HS-5 (cell line): ENCODE results near the gene PRKCH.

ENCODE experiments used
- DNase-seq: peaks from one replicate; pipeline ENCODE4 v3.0.0-alpha.2; 2012; ENCODE audit warnings: low read depth

PRKCH gene

DNA sequence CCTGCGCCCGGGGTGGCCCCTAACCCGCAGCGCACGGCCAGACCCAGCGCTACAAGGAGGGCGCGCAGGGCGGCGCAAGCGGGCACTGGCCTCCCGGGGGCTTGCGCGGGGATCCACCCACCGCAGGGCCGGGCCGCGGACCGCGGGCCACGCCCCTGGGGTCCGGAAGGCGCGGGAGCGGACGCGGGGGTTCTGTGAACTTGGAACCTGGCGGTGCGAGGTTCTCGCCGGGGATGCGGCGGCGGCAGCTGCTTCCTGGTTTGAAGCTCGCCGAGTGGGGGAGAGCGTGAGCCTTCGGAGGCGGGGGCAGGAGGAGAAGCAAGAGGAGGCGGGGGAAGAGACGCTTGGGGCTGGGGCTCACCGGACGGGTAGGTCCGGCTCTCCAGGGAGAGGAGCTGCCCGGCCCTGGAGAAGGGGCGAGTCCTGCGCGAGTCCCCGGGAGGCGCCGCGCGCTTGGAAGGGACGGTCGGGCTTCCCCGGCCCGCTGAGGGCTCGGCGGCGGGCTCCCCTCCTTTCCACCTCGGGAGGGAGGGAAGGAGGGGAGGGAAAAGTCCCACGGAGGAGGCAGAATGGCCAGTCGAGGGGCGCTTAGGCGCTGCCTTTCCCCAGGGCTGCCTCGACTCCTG is at the start of gene PRKCH:
Gene PRKCH, plus strand, starts transcription at position 195 of the 626 bp plus-strand sequence. CDS start 523 bp downstream, outside the sequence.
- DNase-seq = no peak

DNA sequence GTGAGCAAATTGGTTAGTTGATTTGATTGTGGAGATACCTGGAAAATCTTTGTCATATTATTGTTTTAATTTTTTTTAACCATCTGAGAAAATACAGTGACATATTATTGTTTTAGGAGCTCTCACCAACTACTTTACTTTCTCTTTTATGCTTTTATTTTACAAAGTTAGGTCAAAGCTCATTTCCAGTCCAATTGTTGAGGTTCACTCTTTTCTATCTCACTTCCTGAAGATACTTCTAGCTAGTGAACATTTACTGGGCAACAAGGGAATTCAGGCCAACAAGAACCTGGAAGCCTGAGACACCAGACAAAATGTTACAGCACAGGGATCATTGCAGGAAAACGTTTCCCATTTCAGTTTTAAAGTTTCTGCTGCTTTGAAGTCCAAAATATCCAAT is 44.1 kb upstream of the PRKCH start:
- DNase-seq = no peak

DNA sequence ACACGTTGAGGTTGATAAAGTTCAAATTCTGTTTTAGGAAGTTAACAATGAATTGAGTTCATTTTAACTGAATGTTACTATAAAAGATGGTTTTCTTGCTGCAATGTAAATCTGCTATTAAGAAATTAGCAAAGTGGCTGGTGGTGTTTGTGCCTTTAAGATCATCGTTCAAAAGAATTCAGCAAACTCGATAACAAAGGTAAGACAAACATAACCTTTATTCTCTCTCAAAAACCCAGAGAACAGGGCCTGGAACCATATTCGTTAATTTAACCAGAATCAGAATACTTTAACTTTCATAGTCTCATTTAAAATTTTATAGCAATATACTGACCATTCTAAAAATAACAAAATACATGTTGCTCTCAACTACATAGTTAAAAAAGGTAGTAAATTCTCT is 43.6 kb upstream of the PRKCH start:
- no peak for DNase-seq

DNA sequence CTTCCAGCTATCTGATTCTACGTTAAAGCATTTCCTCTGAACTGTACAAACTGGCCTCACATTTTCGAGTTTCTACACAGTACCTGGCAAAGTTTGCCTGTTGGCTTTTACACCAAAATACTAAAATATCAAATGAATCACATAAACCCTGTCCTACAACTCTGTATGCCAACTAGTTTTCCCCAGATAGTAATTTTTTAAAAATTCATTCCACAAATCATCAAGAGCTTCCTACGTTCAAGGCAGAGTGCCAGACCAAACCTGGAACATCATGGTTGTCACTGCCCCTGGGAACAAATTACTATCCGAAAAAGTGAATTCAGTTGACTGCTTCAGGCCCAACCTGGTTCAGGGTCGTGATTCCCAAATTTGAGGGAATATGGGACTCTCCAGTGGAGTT is 42.3 kb upstream of the PRKCH start:
- no peak for DNase-seq

DNA sequence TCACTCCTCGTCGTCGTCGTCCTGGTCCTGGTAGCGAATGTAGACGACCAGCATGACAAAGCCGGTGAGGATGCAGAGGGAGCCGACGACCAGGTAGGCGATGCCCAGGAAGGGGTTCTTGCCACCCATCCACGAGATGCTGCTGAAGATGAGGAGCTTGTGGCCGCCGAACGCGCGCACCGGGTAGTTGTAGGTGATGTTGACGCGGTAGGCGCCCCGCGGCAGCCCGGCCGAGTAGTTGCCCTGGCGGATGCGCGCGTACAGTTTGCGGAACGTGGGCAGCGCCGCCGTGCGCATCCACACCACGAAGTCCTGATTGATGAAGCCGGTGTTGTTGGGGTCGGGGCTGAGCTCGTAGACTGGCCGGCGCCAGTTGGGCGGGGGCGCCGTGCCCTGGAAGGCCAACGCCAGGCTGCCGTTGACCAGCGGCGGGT is 41.3 kb upstream of the PRKCH start:
- DNase-seq = no peak

DNA sequence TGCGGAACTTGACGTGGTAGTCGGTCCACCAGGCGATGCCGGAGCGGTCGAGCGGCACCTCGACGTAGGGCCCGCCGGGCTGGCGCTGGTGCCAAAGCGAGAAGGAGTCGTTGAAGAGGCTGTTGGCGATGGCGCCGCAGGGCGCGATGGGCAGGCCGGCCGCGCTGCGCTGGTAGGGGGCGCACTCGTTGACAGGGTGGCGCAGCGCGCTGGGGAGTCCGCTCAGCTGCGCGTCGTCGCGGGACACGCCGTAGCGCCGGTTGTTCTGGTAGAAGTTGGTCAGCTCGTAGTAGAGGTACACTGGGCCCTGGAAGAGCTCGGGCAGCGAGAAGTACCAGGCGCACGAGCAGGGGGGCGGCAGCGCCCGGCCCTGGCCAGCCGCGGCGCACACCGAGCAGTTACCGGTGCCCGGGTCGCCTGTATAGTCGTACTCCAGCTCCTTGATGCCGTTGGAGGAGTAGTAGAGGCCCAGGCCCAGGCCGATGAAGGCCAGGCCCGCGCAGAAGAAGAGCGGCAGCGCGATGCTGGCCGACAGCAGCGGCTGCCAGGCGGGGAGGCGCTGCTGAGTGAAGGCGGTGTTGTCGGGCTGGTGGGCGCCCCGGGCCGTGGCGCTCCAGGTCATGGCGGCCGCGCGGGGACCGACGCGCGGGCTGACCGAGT is 40.7 kb upstream of the PRKCH start:
- no peak for DNase-seq

DNA sequence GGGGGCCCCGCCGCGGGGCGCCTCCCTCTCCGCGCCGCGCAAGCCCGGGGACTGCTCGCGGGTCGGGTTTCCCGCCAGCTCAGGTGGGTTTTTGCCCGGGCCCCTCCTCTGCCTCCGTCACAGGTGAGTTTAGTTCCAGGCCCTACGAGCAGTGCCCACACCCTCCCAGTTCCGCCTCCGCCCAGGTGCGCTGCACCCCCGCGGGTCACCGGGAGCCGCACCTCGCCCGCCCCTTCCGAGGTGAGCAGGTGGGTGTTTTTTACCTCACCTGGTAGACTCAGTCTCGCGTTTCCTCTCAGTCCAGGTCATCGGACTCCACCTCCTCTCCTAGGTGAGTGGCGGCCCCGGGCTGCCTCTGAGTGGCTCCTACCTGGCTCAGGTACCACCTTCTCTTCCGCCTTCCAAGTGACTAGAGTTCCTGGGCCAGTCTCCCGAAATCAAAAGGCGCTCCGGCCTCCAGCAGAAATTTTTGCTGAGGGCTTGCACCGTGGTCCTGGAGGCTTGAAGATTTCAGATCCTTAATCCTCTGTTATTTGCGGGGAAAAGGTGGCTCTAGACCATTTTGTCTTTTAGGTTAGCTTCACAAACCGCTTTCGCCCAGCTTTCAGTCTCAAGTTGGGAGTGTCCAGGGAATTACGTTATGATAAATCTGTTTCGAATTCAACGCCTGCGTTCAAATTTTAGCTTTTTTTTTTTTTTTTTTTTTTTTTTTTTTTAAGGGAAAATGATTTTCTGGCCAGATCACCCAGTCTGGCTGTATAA is 40.0 kb upstream of the PRKCH start, which contains the start of gene TMEM30B:
Gene TMEM30B, minus strand, starts transcription at position 153 of the 762 bp plus-strand sequence. CDS start 191 bp downstream, outside the sequence.
- DNase-seq = no peak

DNA sequence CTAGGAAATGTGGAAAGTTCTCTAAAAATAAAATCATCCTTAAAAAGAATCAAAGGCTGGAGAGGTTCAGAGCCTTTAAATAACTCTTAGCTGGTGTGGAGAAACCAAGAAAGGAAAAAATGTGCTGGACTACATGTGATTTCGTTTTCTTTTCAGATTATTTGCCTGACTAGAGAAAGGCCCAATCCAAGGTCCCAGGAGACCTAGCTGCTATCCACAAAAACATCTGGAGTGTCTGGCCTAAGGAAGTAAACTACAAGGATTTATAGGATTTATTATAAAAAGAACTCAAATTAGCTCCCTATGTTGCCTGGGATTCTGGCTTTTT is 39.5 kb upstream of the PRKCH start:
- no peak for DNase-seq

DNA sequence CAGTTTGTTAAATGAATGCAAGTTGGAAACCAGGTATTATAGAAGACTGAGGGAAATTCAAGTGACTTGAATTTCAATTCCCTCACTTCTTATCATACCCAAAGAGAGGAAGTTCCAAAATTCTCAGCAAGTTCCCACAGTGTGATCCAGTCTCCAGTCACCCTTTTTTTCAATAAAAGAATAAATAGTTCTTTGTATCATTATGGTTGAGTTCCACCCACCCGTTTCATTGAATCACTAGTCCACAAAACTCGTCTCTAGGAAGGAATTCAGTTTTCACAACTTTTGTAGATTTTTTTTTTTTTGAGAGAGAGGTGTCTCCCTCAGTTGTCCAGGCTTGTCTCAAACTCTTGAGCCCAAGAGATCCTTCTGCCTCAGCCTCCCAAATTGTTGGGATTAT is 38.6 kb upstream of the PRKCH start:
- no peak for DNase-seq

DNA sequence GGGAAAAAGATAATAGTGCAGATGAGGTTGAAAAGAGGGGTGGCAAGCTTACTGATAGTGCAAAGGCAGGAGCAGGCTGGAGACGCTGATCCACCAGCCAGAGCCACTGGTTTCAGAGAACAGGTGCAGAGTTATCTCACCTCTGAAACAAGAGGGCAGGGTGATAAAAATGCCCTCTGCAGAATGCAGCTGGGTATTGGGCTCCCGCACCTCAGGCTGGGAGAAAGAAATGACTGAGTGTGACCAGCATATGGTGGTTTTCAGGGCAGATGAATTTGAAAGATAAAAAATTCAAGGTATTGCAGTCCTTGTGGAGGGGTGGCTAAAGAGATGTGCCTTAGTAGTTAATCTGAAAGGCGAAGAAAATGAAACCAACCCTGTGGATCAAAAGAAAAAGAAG is 37.4 kb upstream of the PRKCH start:
- no peak for DNase-seq

DNA sequence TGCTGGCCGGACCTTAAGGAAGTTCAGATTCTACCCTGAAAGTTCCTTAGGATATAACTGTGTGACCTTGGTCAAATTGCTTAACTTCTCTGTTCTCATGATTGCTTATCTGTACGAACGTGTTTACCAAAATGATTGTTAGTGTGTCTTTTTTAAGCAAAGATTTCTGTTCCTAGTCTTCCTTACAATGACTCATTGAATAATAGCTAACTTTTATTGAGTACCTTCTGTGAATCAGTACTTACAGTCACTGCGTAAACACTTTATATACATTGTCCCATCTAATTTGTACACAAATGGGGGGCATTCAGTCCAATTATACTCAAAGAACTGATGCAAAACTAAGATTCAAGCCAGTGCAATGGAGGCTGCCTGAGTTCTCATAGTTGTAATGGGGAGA is 36.0 kb upstream of the PRKCH start:
- no peak for DNase-seq

DNA sequence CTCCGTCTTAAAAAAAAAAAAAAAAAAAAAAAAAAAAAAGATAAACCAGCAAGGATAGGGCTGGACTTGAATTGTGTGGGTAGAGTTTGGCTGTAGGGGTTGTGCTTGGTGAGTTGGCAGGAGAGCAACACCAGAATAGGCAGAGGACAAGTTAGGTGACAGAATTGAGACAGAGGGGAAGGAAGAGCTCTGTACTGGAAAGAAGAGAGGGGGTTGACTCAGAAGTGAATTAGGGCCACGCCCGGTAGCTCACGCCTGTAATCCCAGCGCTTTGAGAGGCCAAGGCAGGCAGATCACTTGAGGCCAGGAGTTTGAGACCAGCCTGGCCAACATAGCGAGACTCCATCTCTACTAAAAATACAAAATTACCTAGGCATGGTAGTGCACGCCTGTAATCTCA is 34.2 kb upstream of the PRKCH start:
- no peak for DNase-seq

DNA sequence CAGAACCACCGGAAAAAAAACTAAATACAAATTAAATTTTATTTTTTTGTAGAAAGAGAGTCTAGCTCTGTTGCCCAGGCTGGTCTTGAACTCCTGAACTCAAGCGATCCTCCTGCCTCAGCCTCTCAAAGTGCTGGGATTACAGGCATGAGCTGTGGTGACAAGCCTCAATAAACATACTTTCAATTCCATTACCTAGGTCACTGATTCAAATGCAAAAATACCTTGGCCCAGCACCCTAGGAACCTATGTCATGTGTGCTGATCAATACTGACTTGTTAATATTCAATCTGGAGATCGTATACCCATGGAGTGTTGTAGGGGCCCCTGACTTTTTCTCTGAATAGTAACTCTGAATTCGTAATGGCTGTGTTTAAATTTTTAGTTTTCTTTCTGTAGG is 33.2 kb upstream of the PRKCH start:
- DNase-seq = no peak

DNA sequence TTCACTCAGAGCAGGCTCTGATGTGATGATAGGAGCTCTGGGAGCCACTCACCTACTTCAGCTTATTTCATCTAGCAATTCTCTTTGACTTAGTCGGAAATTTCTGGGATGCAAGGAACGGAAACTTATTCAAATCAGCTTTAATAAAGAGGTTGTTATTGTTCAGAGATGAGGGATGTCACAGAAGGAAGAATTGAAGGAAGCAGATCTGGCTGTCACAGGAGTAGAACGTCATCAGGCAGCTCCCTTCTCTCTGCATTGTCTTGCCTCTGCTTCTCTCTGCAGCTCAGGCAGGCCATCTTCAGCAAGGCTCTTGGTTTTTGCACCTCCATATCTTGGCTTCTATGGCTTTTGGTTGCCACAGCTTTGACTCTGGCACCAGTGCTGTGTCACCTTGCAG is 32.7 kb upstream of the PRKCH start:
- no peak for DNase-seq

DNA sequence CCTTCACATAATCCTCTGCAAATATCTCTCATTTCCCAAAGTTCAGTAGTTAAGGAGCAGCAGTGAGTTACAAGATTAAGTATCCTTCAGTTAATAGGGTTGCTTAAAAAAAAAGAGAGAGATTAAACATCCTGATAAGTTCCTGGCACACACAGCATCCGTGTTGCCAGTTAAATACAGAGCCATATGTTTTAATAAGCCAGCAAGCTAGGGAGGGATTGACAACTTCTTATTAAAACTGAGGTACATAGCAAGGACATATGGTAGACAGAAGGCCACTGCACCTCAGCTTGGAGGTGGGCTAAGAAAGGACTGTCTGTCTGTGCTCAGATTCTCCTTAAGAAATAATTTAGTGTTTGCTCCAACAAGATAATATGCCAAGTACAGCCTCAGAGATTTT is 30.7 kb upstream of the PRKCH start:
- no peak for DNase-seq

DNA sequence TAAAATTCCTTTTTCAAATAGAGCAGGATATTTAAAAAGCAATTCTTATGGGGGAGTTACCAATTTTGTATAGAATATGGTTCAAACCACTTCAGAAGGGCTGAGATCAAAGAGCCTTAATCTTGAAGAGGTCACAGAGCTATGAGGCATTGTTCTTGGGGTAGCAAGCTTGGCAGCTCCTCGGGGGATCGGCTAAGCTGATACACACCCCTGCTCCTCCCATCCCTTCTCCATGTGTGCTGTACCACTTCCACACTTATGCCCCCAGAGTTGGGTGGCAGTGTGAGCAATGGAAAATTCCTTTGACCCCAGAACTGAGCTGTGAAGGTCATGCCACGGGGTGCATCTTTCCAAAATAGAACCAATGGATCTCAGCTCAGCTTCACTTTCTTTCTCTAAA is 25.2 kb upstream of the PRKCH start:
- DNase-seq = no peak

DNA sequence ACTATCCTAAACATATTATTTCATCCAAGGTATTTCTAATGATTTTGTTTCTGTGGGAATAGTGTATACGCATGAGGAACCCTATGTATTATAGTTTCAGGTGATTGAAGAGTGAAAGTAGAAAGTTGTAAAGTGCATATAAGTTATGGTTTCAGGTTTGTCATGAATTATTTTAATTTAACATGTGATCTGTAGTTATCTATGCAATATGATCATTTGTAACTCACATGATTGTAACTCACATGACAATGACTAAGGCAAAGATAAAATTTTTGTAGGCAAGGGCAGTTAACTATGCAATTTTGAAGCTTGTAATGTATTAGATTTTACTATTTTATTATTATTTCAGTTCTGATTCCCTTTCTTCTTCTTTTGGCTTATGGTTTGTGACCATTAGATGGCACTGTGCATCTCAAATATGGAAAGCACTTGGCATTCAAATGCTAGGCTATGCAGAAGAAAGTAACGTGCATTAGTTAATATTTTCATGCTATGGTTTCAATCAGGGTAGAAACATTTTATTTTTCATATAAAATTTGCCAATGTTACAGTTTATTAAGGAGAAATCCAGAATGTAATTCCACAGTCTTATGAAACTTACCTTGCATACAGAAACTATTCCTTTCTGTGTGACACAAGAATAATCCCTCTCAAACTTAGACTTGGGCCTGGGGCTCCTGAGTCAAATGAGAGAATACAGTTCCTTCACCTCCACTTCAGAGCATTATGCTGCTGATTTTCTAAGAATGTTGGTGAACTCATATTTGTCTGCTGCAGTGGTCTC is 24.5 kb upstream of the PRKCH start:
- DNase-seq = no peak

DNA sequence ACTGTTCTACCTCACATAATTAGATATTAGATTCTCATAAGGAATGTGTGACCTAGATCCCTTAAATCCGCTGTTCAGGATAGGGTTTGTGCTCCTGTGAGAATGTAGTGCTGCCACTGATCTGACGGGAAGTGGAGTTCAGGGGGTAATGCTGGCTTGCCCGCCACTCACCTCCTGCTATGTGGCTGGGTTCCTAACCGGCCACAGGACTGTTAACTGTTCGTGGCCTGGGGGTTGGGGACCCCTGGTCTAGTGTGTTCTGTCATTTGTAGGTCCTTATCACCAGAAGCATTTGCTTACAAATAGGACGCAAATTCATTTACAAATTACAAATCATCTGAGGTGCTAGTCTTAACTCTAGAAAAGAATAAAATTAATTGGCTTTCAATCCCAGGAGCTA is 23.8 kb upstream of the PRKCH start:
- DNase-seq = no peak

DNA sequence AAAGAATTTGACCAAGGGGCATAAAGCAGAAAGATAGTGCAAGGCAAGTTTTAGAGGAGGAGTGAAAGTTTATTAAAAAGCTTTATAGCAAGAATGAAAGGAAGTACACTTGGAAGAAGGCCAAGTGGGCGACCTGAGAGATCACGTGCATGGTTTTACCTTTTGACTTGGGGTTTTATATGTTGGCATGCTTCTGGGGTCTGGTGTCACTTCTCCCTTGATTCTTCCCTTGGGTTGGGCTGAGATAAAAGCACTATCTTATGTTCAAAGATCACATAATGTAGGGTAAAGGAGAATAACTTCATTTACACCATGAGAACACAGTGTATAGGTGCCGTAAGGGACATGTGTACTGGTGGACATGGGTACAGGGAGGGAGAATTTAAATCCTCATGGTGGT is 22.6 kb upstream of the PRKCH start:
- no peak for DNase-seq

DNA sequence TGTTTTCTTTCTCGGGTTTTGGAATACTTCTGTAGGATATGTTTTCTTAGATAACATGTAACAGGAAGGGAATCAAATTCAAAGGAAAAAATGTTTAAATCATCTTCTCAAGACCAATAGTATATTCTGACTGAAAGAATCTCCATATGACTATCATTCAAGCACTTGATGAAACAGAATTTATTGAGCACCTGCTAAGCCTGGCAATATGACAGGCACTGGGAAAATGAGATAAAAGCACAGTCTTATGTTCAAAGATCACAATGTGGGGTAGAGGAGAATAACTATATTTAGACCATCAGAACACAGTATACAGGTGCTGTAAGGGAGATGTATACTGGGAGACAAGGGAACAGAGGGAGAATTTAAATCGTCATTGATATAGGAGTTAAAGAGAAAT is 21.2 kb upstream of the PRKCH start:
- no peak for DNase-seq

DNA sequence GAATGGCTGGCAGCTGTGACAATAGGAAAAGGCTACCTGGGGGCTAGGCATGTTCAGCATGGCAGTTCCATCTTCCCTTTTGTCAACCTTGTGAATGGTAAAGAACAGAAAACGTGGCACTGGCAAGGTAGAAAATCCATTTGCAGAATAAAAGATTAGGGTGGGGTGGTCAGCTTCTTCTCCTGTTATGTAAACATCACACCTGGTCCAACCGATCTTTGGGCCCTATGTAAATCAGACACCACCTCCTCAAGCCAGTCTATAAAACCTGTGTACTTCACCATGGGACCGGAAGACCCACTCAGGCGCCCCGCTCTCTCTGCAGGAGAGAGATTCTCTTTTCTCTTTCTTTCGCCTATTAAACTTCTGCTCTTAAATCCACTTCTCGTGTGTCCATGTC is 20.6 kb upstream of the PRKCH start:
- DNase-seq = no peak

DNA sequence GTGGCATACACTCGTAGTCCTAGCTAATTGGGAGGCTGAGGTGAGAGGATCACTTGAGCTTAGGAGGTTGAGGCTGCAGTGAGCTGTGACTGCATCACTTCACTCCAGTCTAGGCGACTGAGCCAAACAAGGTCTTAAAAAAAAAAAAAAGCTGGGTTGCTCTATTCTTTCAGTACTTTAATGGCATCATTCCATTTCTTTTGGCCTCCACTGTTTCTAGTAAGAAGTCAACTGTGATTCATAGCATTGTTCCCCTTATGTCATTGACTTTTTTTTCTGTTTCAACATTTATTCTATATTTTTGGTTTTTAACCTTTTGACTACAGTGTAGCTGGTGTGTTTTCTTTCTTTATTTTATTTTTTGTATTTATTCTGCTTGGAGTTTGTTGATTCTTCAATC is 16.7 kb upstream of the PRKCH start:
- no peak for DNase-seq

DNA sequence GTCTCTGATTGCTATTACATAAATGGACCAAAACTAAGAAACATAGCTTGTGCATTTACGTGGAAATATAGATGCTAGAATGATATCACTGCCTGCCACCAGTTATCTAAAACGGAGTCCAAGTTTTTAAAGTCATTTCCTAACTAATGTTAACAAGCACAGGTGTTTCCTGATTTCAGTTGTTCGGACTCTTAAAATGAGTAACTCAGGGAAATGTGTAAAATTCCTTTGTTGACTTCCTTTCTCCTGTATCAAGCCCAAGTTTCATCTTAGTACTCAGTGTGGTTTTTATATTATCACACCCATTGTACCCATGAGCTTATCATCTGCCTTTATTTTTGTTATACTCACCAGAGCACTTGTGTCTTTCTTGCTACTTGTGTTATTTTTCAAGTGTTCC is 13.2 kb upstream of the PRKCH start:
- no peak for DNase-seq
